ENCODE measurements around the gene NEDD4.

Gene NEDD4

DNA sequence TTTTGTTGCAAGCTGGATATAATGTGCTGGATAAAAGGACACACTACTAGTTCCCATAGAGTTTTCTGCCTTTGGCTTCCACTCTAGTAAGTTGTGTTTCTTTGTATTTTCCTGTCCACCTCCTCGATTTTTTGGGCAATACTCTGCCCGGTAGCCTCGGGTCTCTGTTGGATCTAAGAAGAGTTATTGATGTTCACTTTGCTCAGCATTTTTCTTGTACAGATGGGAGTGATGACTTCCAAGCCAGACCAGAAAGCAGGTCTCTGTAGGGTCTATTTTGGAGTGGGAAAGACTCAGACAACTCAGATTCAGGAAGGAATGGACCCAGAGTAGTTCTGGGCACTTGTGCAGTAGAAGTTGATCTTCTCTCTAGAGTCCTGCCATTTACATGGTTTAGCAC lies 214.5 kb downstream of the NEDD4 start:
- no peak for DNase-seq (ENCODE audit: low read depth)
